Measurements from ENCODE around the gene YJU2.
"Not testable (repeated sequence)": the region's sequence is repeated elsewhere in the genome, so short reads cannot be mapped to it uniquely, and the experiment has no call there.

YJU2 gene

GRCh38 chr19:4279530-4280422, 32.9 kb downstream of the YJU2 start:
- in situ Hi-C loops (cut with HindIII; ENCODE audit: low pct_unique_long_range_greater_than_20kb, low sequenced_read_pairs): no loop called here
- TF ChIP-seq JUND (IDR thresholded peaks at IDR 0.05; ENCODE audit: low read depth): no peak
- DNase-seq (ENCODE audit: low read depth in 1 of 2, low spot score in 1 of 2): no peak

- DNase-seq (ENCODE audit: low read depth in 1 of 2, low spot score in 1 of 2): peak; percentile 87 to 93
- in situ Hi-C loops (cut with HindIII; ENCODE audit: low pct_unique_long_range_greater_than_20kb, low sequenced_read_pairs): no loop called here
- TF ChIP-seq JUND (IDR thresholded peaks at IDR 0.05; ENCODE audit: low read depth): no peak
Measured at GRCh38 chr19:4284176-4284958, 37.5 kb downstream of the YJU2 start.

- no peak for TF ChIP-seq JUND (IDR thresholded peaks at IDR 0.05; ENCODE audit: low read depth)
- in situ Hi-C loops (cut with HindIII; ENCODE audit: low pct_unique_long_range_greater_than_20kb, low sequenced_read_pairs): no loop called here
Measured at GRCh38 chr19:4284974-4285373, 38.1 kb downstream of the YJU2 start.

GRCh38 chr19:4286141-4286540, 39.3 kb downstream of the YJU2 start:
- in situ Hi-C loops (cut with HindIII; ENCODE audit: low pct_unique_long_range_greater_than_20kb, low sequenced_read_pairs); DNase-seq (ENCODE audit: low read depth in 1 of 2, low spot score in 1 of 2): not testable (repeated sequence)

More at GRCh38 chr19:4284974-4285373, 38.1 kb downstream of the YJU2 start:
- no peak for DNase-seq (ENCODE audit: low read depth in 1 of 2, low spot score in 1 of 2)

- in situ Hi-C loops (cut with HindIII; ENCODE audit: low pct_unique_long_range_greater_than_20kb, low sequenced_read_pairs): no loop called here
- no peak for TF ChIP-seq JUND (IDR thresholded peaks at IDR 0.05; ENCODE audit: low read depth)
- DNase-seq (ENCODE audit: low read depth in 1 of 2, low spot score in 1 of 2): no peak
Measured at GRCh38 chr19:4288091-4288777, 41.4 kb downstream of the YJU2 start.

GRCh38 chr19:4291184-4291732, 44.4 kb downstream of the YJU2 start:
- in situ Hi-C loops (cut with HindIII; ENCODE audit: low pct_unique_long_range_greater_than_20kb, low sequenced_read_pairs): no loop called here
- DNase-seq (ENCODE audit: low read depth in 1 of 2, low spot score in 1 of 2): no peak

GRCh38 chr19:4292515-4292914, 45.6 kb downstream of the YJU2 start:
- TF ChIP-seq JUND (IDR thresholded peaks at IDR 0.05; ENCODE audit: low read depth): no peak
- in situ Hi-C loops (cut with HindIII; ENCODE audit: low pct_unique_long_range_greater_than_20kb, low sequenced_read_pairs): no loop called here
- no peak for DNase-seq (ENCODE audit: low read depth in 1 of 2, low spot score in 1 of 2)

More at GRCh38 chr19:4291184-4291732, 44.4 kb downstream of the YJU2 start:
- no peak for TF ChIP-seq JUND (IDR thresholded peaks at IDR 0.05; ENCODE audit: low read depth)

GRCh38 chr19:4294389-4294788, 47.5 kb downstream of the YJU2 start:
- DNase-seq (ENCODE audit: low read depth in 1 of 2, low spot score in 1 of 2): no peak
- in situ Hi-C loops (cut with HindIII; ENCODE audit: low pct_unique_long_range_greater_than_20kb, low sequenced_read_pairs): no loop called here
- TF ChIP-seq JUND (IDR thresholded peaks at IDR 0.05; ENCODE audit: low read depth): no peak

GRCh38 chr19:4295972-4296771, 49.3 kb downstream of the YJU2 start:
- DNase-seq (ENCODE audit: low read depth in 1 of 2, low spot score in 1 of 2): no peak
- in situ Hi-C loops (cut with HindIII; ENCODE audit: low pct_unique_long_range_greater_than_20kb, low sequenced_read_pairs): no loop called here
- no peak for TF ChIP-seq JUND (IDR thresholded peaks at IDR 0.05; ENCODE audit: low read depth)

GRCh38 chr19:4297901-4298809, 51.3 kb downstream of the YJU2 start:
- no peak for TF ChIP-seq JUND (IDR thresholded peaks at IDR 0.05; ENCODE audit: low read depth)
- in situ Hi-C loops (cut with HindIII; ENCODE audit: low pct_unique_long_range_greater_than_20kb, low sequenced_read_pairs): no loop called here

More at GRCh38 chr19:4297901-4298809, 51.3 kb downstream of the YJU2 start:
- DNase-seq (ENCODE audit: low read depth in 1 of 2, low spot score in 1 of 2): no peak

All from T47D (cell line).